NCI-H1694 (cell line): ENCODE data around the gene GAB2.
"Not testable (repeated sequence)": the region's sequence is repeated elsewhere in the genome, so short reads cannot be mapped to it uniquely, and the experiment has no call there.

Experiments
- DNase-seq: peaks from one replicate; lab custom pipeline; 2025; lab: John Stamatoyannopoulos, UW

GAB2 gene

DNA sequence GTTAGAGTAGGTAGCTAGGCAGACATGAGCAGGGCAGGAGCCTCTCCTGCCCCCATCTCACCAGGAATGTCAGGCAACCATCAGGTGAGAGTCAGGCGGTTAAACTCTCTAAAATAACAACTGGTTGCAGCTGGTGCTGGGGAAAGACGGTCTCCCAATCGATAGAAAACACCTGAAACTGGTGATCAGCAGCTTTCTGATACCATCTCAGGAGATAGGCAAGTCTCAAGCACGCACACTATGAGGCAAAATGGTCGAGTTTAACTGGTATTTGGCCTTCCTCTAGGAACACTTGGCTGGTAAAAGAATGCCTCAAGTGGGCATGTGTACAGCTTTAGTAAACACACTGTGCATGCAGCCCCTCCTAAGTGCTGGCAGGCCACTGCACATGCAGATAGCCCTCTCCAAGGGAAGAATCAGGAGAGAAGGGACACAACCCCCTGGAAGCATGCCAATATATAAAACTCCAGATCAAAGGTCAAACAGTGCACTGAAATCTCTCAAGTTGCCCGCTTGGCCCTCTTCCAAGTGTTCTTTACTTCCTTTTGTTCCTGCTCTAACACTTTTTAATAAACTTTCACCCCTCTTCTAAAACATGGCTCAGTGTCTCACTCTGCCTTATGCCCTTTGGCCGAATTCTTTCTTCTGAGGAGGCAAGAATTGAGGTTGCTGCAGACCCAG, 140.2 kb downstream of the GAB2 start:
- no peak for DNase-seq

DNA sequence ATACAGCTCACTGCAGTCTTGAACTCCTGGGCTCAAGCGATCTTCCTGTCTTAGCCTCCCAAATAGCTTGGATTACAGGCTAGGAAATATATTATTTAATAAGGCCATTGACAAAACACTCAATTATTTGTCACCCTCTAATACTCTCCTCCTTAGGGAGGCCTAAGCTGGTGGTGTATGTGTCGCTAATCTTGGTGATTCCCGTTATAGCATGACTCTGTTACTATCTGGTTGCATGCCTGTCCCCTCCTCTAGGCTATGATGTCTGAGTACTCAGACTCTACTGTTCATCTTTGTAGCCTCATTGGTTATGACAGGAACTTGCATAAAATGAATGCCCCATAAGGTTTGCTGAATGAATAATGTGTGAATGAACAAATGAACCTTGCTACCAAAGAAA, 141.3 kb downstream of the GAB2 start:
- no peak for DNase-seq

DNA sequence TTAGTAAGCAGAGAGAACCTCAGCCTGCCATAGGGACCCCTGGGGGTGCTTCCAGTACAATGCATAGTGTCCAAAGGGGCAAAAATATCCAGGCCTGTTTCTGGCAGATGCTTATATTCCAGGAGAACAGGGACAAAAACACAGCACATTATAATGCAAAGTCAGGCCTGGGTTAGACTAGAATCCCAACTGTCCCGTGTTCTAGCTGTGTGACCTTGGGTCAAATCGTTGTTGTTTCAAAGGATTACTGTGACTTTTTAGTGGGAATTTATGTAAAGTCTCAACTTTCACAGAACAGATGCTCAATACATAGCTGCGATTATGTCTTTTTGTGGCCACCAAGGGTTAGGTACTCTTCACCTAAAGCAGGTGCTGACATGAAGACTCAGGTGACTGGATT, 142.9 kb downstream of the GAB2 start:
- no peak for DNase-seq

DNA sequence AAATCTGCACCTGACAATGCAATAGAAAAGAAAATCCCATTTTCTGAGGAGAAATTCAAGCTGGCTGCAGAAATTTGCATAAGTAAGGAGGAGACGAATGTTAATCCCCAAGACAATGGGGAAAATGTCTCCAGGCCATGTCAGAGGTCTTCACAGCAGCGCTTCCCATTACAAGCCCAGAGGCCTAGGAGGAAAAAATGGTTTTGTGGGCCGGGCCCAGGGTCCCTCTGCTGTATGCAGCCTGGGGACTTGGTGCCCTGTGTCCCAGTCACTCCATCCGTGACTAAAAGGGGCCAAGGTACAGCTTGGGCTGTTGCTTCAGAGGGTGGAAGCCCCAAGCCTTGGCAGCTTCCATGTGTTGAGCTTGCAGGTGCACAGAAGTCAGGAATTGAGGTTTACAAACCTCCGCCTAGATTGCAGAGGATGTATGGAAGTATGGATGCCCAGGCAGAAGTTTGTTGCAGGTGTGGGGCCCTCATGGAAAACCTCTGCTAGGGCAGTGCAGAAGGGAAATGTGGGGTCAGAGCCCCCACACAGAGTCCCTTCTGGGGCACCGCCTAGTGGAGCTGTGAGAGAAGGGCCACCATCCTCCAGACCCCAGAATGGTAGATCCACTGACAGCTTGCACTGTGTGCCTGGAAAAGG, 144.9 kb downstream of the GAB2 start:
- not testable (repeated sequence) for DNase-seq

DNA sequence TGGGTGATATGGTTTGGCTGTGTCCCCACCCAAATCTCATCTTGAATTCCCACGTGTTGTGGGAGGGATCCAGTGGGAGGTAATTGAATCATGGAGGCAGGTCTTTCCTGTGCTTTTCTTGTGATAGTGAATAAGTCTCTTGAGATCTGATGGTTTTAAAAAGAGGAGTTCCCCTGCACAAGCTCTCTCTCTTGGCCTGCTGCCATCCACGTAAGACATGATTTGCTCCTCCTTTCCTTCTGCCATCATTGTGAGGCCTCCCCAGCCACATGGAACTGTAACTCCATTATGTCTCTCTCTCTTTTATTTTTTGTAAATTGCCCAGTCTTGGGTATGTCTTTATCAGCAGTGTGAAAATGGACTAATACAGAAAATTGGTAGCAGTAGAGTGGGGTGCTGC, 145.8 kb downstream of the GAB2 start:
- not testable (repeated sequence) for DNase-seq

DNA sequence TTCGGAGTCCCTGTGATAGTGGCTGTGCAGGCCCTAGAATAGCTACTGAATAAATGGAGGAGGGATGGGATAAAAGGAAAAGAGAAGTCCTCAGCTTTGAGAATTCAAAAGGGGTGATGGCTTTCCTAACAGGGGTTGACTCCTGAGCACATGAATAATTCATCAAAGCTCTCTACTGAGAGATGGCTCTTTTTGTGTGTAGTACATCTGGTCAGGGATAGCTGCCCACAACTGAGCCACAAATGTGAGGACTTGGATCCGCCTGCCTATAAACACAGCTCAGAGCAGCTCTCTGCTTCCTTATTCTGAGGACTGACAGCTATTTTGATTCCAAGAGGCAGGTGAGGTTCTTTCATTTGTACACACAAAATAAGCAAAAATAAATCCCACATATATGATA, 146.6 kb downstream of the GAB2 start:
- no peak for DNase-seq

DNA sequence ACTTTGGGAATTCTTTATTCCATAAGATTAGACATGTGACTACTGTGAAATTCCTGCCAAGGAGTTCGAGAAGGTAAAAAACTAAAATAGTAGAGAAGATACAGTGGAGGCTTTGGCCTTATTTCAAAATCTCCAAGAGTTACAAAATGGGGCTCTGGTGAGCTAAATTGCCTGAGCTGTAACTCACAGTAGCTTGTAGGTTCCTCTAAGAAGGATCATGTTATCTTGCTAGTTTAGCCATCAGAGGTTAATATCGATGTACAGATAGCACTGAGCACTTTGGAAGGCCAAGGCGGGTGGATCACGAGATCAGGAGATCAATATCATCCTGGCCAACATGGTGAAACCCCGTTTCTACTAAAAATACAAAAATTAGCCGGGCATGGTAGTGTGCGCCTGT, 147.8 kb downstream of the GAB2 start:
- DNase-seq = no peak

DNA sequence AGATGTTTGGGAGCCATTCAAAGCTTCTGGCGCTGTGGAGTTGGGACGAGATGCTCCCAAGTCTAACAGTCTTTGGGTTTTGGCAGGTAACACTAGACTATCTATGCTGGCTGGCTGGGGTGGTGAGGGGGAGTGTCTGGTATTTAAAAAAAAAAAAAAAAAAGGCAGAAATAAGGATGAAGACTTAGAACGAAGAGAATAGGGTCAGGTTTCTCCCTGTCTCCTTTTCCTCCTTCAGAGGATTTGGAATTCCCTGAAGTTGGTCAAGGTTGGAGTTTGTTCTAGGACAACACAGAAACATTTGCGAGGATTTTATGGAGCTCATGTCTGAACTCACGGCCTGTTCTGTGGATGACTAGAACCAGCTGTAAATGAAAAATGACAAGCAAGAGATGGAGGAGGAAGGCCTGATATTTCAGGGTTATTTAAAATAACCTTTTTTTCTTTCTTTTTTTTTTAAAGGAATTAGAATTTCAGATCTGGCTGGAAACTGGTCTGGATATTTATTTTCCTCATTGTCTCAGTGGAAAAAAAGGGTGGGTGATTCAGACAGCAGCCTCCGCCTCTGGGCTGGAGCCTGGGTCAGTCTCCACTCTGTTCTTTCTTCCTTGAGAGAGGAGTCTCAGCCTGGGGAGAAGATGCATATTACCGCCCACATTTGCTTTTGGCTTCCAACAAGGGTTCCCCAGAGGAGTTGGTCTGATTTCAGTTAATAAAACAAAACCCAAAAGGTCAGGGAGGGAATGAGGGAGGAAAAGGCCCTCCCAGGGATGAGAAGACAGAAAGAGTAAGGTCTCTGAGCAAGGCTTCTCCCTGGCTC, 148.8 kb downstream of the GAB2 start:
- DNase-seq = no peak

DNA sequence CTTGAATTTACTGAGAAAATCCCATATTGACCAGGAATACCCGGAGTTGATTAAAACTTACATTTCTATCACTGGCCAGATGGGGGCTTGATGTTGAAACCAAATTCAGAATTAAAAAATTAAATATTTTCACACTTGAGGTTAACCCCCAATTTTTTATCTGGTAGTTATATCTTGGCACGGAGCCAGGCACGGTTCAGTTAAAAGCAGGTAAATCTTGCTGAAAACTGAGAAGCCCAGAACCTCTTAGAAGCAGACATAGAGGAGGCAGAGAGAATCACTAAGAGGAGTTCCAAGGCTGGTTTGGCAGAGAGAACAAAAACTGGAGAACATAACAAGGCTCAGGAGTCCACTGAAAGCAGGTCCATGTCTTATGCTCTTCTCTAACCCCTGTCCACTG, 151.2 kb downstream of the GAB2 start:
- no peak for DNase-seq

DNA sequence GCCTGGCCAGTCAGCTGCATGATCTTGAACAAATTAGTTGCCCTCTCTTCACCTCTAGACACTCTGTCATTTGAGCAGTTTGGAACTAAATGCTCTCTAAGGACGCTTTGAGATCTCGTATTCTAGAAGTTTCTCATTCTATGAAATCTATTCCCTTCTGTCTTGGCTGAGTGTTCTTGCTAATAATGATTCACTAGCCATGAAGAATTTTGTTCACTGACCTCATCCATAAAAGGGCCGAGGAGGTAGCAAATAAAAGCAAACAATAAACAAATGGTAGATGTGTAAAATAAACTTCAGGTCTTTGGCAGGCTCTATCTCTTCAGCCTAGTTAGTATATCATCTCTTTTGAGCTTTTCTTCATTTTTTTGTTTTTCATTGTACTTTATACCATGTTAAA, 152.3 kb downstream of the GAB2 start:
- DNase-seq = no peak

DNA sequence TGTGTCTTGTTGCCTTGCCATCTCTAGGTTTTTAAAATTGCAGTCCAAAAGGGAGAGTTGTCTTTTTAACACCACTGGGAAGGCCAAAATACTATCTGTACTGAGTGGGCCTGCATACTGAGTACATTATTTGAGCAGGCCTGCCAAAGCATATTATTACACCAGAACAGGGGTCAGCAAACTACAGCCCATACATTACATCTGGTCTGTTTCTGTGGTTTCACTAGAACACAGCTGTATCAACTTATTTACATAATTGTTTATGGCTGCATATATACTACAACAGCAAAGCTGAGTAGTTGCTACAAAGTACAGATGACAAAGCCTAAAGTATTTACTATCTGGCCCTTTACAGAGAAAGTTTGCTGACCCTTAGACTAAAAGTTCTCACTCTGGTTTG, 154.9 kb downstream of the GAB2 start:
- DNase-seq = no peak

DNA sequence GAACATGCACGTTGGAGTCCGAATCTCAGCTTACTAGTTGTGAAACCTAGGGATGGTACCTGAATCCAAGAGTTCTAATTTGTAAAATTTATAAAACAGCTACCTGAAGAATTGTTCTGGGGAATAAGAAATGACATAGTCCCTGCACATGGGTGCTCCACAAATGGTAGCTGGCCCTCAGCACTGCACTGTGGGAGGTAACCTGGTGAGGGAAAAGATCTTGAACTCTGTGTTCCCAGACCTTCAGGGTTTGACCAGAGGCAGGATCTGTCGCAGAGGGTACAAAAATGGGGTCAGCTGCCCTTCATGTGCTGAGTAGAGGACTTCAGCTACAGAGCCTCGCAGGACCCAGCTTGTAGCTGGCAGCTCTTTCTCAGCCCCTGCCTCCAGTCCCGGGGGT, 155.4 kb downstream of the GAB2 start:
- no peak for DNase-seq

DNA sequence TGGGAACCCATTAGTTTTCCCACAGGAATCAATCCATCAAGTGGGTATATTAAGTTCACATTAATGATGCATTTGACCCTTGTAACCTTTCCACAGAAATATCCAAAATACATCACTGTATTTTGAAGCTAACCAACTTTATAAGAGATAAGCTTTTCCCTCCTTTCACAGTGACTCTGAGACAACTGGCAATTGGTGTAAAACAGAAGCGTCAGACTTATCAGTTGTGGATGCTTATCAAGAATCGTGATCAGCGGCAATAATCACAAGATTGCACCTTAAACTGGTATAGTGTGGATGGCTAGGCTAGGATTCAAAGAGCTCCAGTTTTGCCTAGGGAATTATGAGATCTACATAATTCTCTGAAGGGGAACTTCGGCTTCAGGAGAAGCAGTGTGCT, 155.8 kb downstream of the GAB2 start:
- no peak for DNase-seq

DNA sequence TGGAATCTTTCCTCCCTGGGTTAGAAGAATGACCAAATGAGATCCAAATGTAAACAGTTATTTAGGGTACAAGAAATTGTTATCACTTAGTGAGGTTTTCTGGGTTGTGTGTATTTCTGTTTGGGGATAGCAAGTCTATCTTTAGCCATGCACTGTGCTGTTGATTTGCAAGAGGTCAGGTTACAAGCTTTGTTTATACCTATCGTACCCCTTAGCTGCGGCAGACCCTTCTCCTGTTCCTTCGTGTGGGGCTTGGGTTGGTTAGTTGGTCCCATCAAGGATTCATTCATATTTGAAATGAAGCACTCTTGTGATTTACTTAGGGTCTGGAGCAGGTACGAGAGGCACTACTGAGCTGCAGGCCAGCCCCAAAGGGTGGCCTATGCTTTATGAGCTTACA, 156.3 kb downstream of the GAB2 start:
- DNase-seq = no peak

DNA sequence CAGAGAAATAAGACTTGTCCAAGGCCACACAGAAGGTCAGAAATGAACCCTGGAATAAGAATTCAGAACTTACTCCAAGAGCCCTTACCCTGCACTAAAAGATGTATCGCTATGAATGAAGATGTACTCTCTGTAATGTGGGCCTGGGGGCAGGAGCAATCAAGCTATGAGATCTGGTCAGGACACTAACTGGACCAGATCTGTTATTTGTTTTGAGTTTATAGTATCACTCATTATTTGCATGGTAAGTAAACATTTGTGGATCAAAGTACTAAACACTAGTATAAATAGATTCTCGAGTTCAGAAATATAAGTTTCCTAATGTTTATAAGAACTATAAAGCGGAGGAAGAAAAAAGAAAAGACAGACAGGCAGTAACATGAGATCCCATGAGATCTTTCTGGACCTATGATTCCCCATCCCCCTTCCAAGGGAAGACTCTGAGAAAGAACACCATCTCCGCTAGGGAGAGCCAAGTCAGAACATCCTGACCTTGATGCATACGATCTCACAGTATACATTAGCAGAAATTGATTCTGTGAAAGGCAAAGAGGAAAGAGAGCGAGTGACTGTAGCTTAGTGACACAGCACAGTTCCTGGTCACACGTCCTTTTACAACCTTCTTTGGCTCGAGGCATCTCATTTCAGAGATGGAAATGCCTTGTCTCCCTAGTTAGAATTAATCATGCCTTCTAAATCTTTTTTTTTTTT, 157.7 kb downstream of the GAB2 start:
- no peak for DNase-seq

DNA sequence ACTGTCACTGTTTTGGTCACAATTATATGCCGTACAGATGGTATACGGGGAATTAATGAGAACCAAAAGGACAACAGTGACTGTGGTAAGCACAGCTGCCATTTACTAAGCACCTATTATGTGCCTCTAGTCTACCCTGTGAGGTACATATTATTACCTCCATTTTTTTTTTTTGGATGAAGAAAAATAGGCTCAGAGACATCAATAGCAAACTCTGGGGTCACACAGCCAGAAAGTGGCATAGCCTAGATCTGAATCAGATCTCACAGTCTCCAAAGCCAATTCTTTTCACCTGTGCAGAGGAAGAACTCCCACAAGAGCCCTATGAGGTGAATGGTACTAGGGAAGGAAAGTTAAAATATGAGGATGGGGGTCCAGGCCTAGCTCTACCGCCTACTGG, 160.0 kb downstream of the GAB2 start:
- no peak for DNase-seq

DNA sequence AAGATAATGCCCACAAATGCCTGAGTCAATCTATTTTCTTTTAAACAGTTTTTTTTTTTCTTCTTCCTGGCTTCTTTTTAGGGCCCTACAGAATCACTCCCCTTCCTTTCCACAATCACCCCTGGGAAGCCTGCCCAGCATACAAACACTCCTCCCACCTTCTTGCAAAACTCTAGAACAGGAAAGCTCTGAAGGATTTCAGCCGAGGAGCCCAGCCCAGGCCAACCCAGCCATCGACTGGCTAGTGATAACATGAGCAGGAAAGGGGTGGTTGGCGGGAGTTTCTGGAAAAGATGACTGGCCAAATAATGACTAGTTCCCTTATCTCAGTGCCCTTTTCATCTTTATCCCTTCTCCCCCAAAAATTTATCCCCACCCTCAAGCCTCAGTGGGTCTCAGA, 160.7 kb downstream of the GAB2 start:
- DNase-seq = no peak

DNA sequence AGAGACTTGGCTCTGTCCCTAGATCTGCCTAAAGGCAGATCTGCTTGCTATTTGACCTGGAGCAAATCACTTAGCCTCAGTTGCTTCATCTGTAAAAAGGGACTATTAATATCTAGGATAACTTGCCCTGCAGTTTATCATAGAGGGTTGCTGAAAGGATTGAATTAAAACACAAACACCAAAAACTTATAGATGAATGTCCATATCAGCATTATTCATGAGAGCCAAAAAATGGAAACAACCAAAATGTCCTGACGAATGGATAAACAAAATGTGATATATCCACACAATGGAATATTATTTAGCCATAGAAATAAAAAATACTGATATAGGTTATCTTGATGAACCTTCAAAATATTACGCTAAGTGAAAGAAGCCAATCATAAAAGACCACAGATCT, 161.7 kb downstream of the GAB2 start:
- no peak for DNase-seq

DNA sequence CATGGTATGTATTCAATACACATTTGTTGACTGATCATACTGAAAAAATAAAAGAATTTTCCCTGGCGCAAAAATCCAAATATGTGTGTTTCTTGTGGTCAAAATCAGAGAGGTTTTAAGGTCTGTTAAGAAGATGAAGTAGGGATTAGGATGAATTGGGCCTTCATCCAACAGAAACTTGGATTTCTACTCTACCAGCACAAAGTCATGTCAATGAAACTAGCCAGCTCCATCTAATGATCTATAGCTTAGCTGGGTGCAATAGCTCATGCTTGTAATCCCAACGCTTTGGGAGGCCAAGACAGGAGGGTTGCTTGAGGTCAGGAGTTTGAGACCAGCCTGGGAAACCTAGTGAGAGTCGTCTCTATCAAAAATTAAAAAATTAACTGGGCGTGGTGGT, 163.4 kb downstream of the GAB2 start:
- no peak for DNase-seq

DNA sequence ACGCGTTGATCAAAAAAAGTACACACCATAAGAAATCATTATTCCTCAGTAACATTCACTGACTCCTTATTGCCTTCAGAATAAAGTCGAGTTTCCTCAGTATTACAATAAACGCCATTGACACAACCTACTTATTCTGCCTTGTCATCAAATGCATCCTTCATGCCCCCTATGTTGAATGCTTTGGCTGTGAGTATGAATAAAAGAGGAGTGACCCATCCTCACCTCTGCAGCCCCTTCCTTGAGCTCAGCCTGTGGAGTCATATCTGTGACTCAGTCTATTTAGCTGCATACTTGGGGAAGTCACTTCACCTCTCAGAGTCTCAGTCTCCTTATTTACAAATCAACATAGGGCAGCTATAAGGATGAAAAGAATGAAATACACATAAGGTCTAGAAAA, 163.8 kb downstream of the GAB2 start:
- no peak for DNase-seq

DNA sequence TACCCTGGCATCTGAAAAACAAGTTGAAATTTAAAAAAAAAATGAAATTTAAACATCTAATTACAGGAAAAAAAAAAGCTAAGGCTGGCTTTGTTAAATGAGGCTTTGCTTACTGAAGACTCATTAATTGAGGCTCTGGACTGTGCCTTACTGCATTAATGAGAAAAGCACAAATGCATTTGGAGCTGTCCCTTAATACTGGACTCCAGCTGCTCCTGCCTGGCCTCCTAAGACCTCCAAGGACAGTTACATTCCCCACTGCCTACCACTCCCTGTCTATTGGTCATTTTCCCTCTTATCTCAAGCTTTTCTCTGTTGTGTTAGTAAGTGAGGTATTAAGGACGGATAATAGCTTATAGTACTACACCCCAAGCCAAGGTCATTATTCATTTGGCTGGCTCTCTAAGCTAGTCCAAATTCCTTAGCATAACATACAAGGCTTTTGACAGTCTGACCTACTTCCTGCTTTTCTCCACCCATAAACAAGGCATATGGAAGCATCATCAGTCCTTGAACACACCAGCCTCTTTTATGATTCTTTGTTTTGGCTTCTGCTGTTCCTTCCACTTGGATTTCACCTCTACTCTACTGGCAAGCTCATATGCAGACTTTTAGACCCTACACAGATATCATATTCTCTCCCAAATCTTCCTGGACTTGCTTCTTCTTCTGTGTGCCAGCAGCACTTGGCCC, 166.4 kb downstream of the GAB2 start:
- no peak for DNase-seq

DNA sequence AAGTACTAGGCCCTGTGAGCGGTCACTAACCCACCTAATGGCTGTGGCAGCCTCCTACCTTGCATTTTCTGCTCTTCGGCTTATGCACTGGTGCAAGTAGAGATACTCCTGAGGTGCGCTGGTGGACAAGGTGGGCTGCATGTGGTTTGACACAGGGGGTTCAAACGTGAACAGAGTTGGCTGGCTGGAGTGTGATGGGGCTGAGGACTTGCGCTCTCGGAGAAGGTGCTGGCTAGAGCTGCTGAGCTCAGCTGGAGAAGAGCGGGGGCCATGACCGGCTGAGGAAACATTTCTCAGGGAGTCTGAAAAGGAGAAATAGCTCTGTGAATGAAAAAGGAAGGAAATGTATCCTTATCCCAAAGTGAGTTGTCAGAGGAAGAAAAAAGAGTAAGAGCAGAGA, 167.5 kb downstream of the GAB2 start:
- DNase-seq = no peak
